IMR-90 (cell line): ENCODE results near the gene IL11RA. TPM values are rescaled to one million over a fixed set of nuclear protein-coding genes. Genes with fewer than 3 reads are reported as not detected.

Experiments
- ATAC-seq: fragments of 200-7000 bp; cut with Tn5 transposase; 2 replicates; pipeline ENCODE4 v1.9.1; 2020; ENCODE audit warnings: low read depth, mild to moderate bottlenecking, moderate library complexity
- BruUV-seq: library from RNA; stranded (reverse); fragments of 400-500 nt; replicated peaks from 2 replicates; lab custom pipeline; 2021; lab: Mats Ljungman, UMichigan
- CTCF ChIA-PET: fragments of 300-600 bp; formaldehyde crosslinking; extraction: SDS; loops from one replicate; lab custom pipeline; 2021; ENCODE audit warnings: antibody characterized with exemption; lab: Yijun Ruan, JAX
- POLR2A ChIA-PET: fragments of 300-600 bp; sonication (Branson Sonifier 250); formaldehyde crosslinking; loops from one replicate; lab custom pipeline; 2022; ENCODE audit warnings: antibody characterized with exemption; ENCODE audit not compliant: unreplicated experiment; lab: Charles Lee
- DNase-seq: peaks from one replicate; pipeline ENCODE4 v3.0.0; 2013
- H2AFZ ChIP-seq: replicated peaks from 2 replicates; pipeline ENCODE3; 2013; ENCODE audit warnings: low read length, mild to moderate bottlenecking; ENCODE audit not compliant: poor library complexity
- H2AK5ac ChIP-seq: 2 replicates; pipeline ENCODE4 v1.6.1; 2013; ENCODE audit warnings: low read depth, low read length, inconsistent platforms
- H2AK9ac ChIP-seq: replicated peaks from 2 replicates; pipeline ENCODE3; 2013; ENCODE audit warnings: mild to moderate bottlenecking, low read depth, low read length, moderate library complexity; ENCODE audit not compliant: poor library complexity
- H2BK120ac ChIP-seq: 2 replicates; pipeline ENCODE4 v1.6.1; 2013; ENCODE audit warnings: low read depth, low read length, inconsistent platforms
- H2BK15ac ChIP-seq: 3 replicates; pipeline ENCODE4 v1.6.1; 2013; ENCODE audit warnings: low read depth, low read length, inconsistent platforms
- H2BK20ac ChIP-seq: 2 replicates; pipeline ENCODE4 v1.6.1; 2013; ENCODE audit warnings: low read depth, mild to moderate bottlenecking, inconsistent platforms, low read length, moderate library complexity
- H2BK5ac ChIP-seq: 2 replicates; pipeline ENCODE4 v1.6.1; 2013; ENCODE audit warnings: mild to moderate bottlenecking, low read depth, low read length, inconsistent platforms; ENCODE audit not compliant: poor library complexity, severe bottlenecking
- H3K14ac ChIP-seq: replicated peaks from 2 replicates; pipeline ENCODE4 v1.6.1; 2013; ENCODE audit warnings: low read depth, low read length, inconsistent platforms
- H3K18ac ChIP-seq: 2 replicates; pipeline ENCODE4 v1.6.1; 2013; ENCODE audit warnings: low read depth, low read length, control low read depth
- H3K23ac ChIP-seq: 2 replicates; pipeline ENCODE4 v1.6.1; 2013; ENCODE audit warnings: low read depth, low read length, inconsistent platforms
- H3K27ac ChIP-seq: 2 replicates; pipeline ENCODE4 v1.5.1; 2013; ENCODE audit warnings: mild to moderate bottlenecking, control low read depth, low read length; ENCODE audit not compliant: insufficient read depth
- H3K27me3 ChIP-seq: 2 replicates; pipeline ENCODE4 v1.6.1; 2013; ENCODE audit warnings: low read length; ENCODE audit not compliant: control insufficient read depth, insufficient read depth
- H3K36me3 ChIP-seq: 2 replicates; pipeline ENCODE4 v1.6.1; 2013; ENCODE audit warnings: low read length, mixed read lengths; ENCODE audit not compliant: control insufficient read depth, insufficient read depth
- H3K4ac ChIP-seq: 2 replicates; pipeline ENCODE4 v1.6.1; 2013; ENCODE audit warnings: low read depth, low read length, inconsistent platforms
- H3K4me1 ChIP-seq: 2 replicates; pipeline ENCODE4 v1.6.1; 2013; ENCODE audit warnings: low read length, mixed read lengths; ENCODE audit not compliant: control insufficient read depth, insufficient read depth
- H3K4me2 ChIP-seq: 2 replicates; pipeline ENCODE4 v1.6.1; 2013; ENCODE audit warnings: low read depth, mild to moderate bottlenecking, control low read depth, low read length, moderate library complexity
- H3K4me3 ChIP-seq: 2 replicates; pipeline ENCODE4 v1.5.1; 2013; ENCODE audit warnings: low read depth, mild to moderate bottlenecking, control low read depth, low read length, moderate library complexity; ENCODE audit not compliant: insufficient read depth
- H3K56ac ChIP-seq: 2 replicates; pipeline ENCODE4 v1.6.1; 2013; ENCODE audit warnings: low read length, inconsistent platforms; ENCODE audit not compliant: insufficient read depth; ENCODE audit errors: extremely low read depth
- H3K79me1 ChIP-seq, 2 experiments: 2 replicates each; pipeline ENCODE4 v1.6.1; 2013; ENCODE audit warnings: low read length in 2 of 2, inconsistent platforms in 1 of 2, low read depth in 1 of 2
- H3K9ac ChIP-seq: 2 replicates; pipeline ENCODE4 v1.6.1; 2013; ENCODE audit warnings: low read depth, low read length, control low read depth
- H3K9me1 ChIP-seq: 2 replicates; pipeline ENCODE4 v1.6.1; 2013; ENCODE audit warnings: low read length, inconsistent platforms; ENCODE audit not compliant: insufficient read depth
- H3K9me3 ChIP-seq: 2 replicates; pipeline ENCODE4 v1.6.1; 2013; ENCODE audit warnings: low read length; ENCODE audit not compliant: control insufficient read depth, insufficient read depth
- H4K20me1 ChIP-seq: 2 replicates; pipeline ENCODE4 v1.6.1; 2013; ENCODE audit warnings: low read length, inconsistent platforms; ENCODE audit not compliant: insufficient read depth
- H4K5ac ChIP-seq: 2 replicates; pipeline ENCODE4 v1.6.1; 2013; ENCODE audit warnings: mild to moderate bottlenecking, low read depth, low read length, control low read depth
- H4K8ac ChIP-seq, 2 experiments: 2 replicates each; pipeline ENCODE4 v1.6.1; 2013; ENCODE audit warnings: low read depth in 2 of 2, low read length in 2 of 2, control low read depth in 1 of 2, inconsistent platforms in 1 of 2
- H4K91ac ChIP-seq: 2 replicates; pipeline ENCODE4 v1.6.1; 2013; ENCODE audit warnings: low read depth, low read length, inconsistent platforms; ENCODE audit not compliant: insufficient read depth
- CEBPB ChIP-seq: IDR thresholded peaks from 2 replicates; pipeline ENCODE4 v1.6.1; 2012; ENCODE audit warnings: low read depth, low read length, improper control_type of control experiment
- dilution Hi-C: fragments of 300-500 bp; cut with HindIII; formaldehyde crosslinking; loops from one replicate; pipeline ENCODE4 v1.14.3; 2018; ENCODE audit warnings: low sequenced_read_pairs; ENCODE audit not compliant: unreplicated experiment
- in situ Hi-C: fragments of 300-500 bp; cut with MboI; formaldehyde crosslinking; loops from 3 replicates; pipeline ENCODE4 v1.14.3; 2019; ENCODE audit warnings: low sequenced_read_pairs, inconsistent platforms, mixed read lengths
- intact Hi-C: fragments of 100-400 bp; cut with micrococcal nuclease; formaldehyde crosslinking; loops from 2 replicates; pipeline ENCODE4 v1.10.0; 2022
- polyA plus RNA-seq, 3 experiments: library from polyadenylated mRNA; depleted of rRNA; stranded (reverse); fragments of >200 nt; gene quantifications; 2 replicates each; pipeline ENCODE4 v1.2.3, GENCODE V29; 2012; ENCODE audit warnings: low replicate concordance in 1 of 3
- total RNA-seq: library from RNA; depleted of rRNA; stranded (reverse); fragments of >200 nt; gene quantifications from 2 replicates; pipeline ENCODE4 v1.2.3, GENCODE V29; 2012
- TF ChIP-seq, protein P1 (sequence below): fragments of 150-350 bp; IDR thresholded peaks from 2 replicates; pipeline ENCODE4 v1.6.1; 2016; ENCODE audit warnings: low read depth, mild to moderate bottlenecking, low read length, moderate library complexity, borderline replicate concordance

IL11RA gene
- total and polyA plus RNA-seq, 2 of the 4 experiments (the other 2 are of a cell fraction) = 8.2 to 15.9 TPM

DNA sequence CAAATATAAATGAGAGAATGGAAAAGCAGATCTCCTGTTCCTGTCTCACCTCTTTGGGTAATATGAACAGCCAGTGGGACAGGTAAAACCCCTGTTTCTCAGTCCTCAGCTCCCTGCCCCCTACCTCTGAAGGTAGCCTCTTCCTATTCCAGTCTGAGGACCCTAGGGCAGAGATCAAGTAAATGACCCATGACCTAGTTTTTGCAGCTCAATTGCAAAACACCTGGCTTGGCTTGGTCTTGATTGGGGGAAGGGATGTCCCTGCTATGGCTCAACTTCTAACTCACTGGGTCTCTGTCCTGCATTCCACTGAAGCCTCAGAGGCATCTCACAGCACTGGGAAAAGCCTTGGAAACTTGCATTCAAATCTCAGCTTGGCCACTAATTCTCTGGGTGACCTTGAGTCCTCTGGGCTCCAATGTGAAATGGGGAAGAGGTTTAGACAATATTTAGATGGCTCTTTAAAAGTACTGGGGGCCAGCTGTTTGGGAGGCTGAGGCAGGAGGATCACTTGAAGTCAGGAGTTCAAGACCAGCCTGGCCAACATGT, 7.1 kb upstream of the IL11RA start:
- POLR2A ChIA-PET = no interaction called here
- H2BK5ac ChIP-seq = no peak overlapping the region
- TF ChIP-seq, protein P1, sequence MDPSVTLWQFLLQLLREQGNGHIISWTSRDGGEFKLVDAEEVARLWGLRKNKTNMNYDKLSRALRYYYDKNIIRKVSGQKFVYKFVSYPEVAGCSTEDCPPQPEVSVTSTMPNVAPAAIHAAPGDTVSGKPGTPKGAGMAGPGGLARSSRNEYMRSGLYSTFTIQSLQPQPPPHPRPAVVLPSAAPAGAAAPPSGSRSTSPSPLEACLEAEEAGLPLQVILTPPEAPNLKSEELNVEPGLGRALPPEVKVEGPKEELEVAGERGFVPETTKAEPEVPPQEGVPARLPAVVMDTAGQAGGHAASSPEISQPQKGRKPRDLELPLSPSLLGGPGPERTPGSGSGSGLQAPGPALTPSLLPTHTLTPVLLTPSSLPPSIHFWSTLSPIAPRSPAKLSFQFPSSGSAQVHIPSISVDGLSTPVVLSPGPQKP = no peak
- no peak for TF ChIP-seq CEBPB
- BruUV-seq = no TSS peak
- no peak overlapping the region for H2AK9ac ChIP-seq
- H3K4me3 ChIP-seq = no peak overlapping the region
- H2AK5ac ChIP-seq = no peak overlapping the region
- CTCF ChIA-PET = interaction anchor here (0.7 kb wide), 1 partner anchor 41 kb away, joined by 5 read pairs; no protein-coding TSS in a partner anchor
- ATAC-seq (no peak), DNase-seq (no peak)
- no peak overlapping the region for H3K56ac ChIP-seq
- no peak overlapping the region for H4K91ac ChIP-seq
- dilution Hi-C loops = no loop called here
- no peak overlapping the region for H3K9ac ChIP-seq
- intact Hi-C loops = no loop called here
- no peak overlapping the region for H3K27ac ChIP-seq
- H2BK20ac ChIP-seq = no peak overlapping the region
- H3K23ac ChIP-seq = no peak overlapping the region
- H3K4me2 ChIP-seq = no peak overlapping the region
- H3K4ac ChIP-seq = no peak overlapping the region
- H3K27me3 ChIP-seq = no peaks in the 10 kb centered on the region
- peaks cover 15 to 27% of the 10 kb centered on the region in 2 experiments for H3K79me1 ChIP-seq
- no peak overlapping the region for H2AFZ ChIP-seq
- in situ Hi-C loops = no loop called here
- no peak overlapping the region for H4K8ac ChIP-seq
- H3K36me3 ChIP-seq = peaks cover 16% of the 10 kb centered on the region
- H3K9me3 ChIP-seq = no peaks in the 10 kb centered on the region
- H2BK120ac ChIP-seq = no peak overlapping the region
- peaks cover 15% of the 10 kb centered on the region for H3K9me1 ChIP-seq
- no peak overlapping the region for H2BK15ac ChIP-seq
- no peak overlapping the region for H4K5ac ChIP-seq
- no peak overlapping the region for H3K14ac ChIP-seq
- no peaks in the 10 kb centered on the region for H4K20me1 ChIP-seq
- H3K4me1 ChIP-seq = peaks cover 10% of the 10 kb centered on the region
- H3K18ac ChIP-seq = no peak overlapping the region
